HG02678 (cell line): ENCODE results near the gene ZC3HAV1.
A peak's percentile ranks its signal among the peaks of the same experiment; 100 is the strongest.
"Not testable (repeated sequence)": the region's sequence is repeated elsewhere in the genome, so short reads cannot be mapped to it uniquely, and the experiment has no call there.

Source experiments
- ATAC-seq: cut with Tn5 transposase; IDR thresholded peaks from one replicate; pipeline ENCODE4 v1.9.1; 2021; ENCODE audit warnings: mild to moderate bottlenecking, moderate library complexity; ENCODE audit not compliant: unreplicated experiment

Gene ZC3HAV1

GRCh38 chr7:139029353-139029752 lies 80.2 kb downstream of the ZC3HAV1 start:
- no peak for ATAC-seq

- no peak for ATAC-seq
These were observed 83.0 kb downstream of the ZC3HAV1 start for GRCh38 chr7:139026551-139026950.

- ATAC-seq: not testable (repeated sequence)
These were observed 83.7 kb downstream of the ZC3HAV1 start for GRCh38 chr7:139025861-139026260.

GRCh38 chr7:139023076-139023475 lies 86.4 kb downstream of the ZC3HAV1 start:
- no peak for ATAC-seq

GRCh38 chr7:139022286-139022685 lies 87.2 kb downstream of the ZC3HAV1 start:
- no peak for ATAC-seq

- no peak for ATAC-seq
These were observed 90.6 kb downstream of the ZC3HAV1 start for GRCh38 chr7:139018910-139019309.

- peak; percentile 86 for ATAC-seq
These were observed 92.5 kb downstream of the ZC3HAV1 start for GRCh38 chr7:139016931-139017511.

GRCh38 chr7:139011373-139011772 lies 98.1 kb downstream of the ZC3HAV1 start:
- ATAC-seq: no peak

GRCh38 chr7:139004321-139005090 lies 105.0 kb downstream of the ZC3HAV1 start:
- no peak for ATAC-seq

GRCh38 chr7:138999414-138999813 lies 110.1 kb downstream of the ZC3HAV1 start:
- ATAC-seq: no peak
